GM12878 (cell line): Measurements from ENCODE around the gene SLX4IP.

Experiments
- GABPA ChIP-seq: IDR thresholded peaks from 2 replicates; pipeline ENCODE4 v1.6.1; 2014; ENCODE audit warnings: antibody characterized with exemption, low read depth, mild to moderate bottlenecking, inconsistent platforms
- SIN3A ChIP-seq: IDR thresholded peaks from 2 replicates; pipeline ENCODE4 v1.6.1; 2012; ENCODE audit warnings: low read depth, low read length, improper control_type of control experiment
- SRF ChIP-seq, 2 experiments: IDR thresholded peaks; 2 replicates each; pipeline ENCODE4 v1.6.1; 2011; ENCODE audit warnings: low read depth in 2 of 2, low read length in 2 of 2, mild to moderate bottlenecking in 1 of 2, moderate library complexity in 1 of 2
- TF ChIP-seq, protein P1 (sequence below), 3 experiments: IDR thresholded peaks in 2 of 3; conservative IDR thresholded peaks in 1 of 3; 2 replicates each; pipeline ENCODE4 v1.5.1; 2011; ENCODE audit warnings: low read depth in 3 of 3, low read length in 3 of 3, mild to moderate bottlenecking in 3 of 3, control low read depth in 2 of 3, moderate library complexity in 2 of 3, inconsistent platforms in 1 of 3, mixed read lengths in 1 of 3; ENCODE audit not compliant: control insufficient read depth in 2 of 3, insufficient read depth in 1 of 3; ENCODE audit errors: extremely low read depth in 1 of 3
- TF ChIP-seq, protein P2 (sequence below): IDR thresholded peaks from 2 replicates; pipeline ENCODE4 v1.6.1; 2011; ENCODE audit warnings: low read depth, mild to moderate bottlenecking, low read length, moderate library complexity, borderline replicate concordance; ENCODE audit errors: extremely low read depth

DNA sequence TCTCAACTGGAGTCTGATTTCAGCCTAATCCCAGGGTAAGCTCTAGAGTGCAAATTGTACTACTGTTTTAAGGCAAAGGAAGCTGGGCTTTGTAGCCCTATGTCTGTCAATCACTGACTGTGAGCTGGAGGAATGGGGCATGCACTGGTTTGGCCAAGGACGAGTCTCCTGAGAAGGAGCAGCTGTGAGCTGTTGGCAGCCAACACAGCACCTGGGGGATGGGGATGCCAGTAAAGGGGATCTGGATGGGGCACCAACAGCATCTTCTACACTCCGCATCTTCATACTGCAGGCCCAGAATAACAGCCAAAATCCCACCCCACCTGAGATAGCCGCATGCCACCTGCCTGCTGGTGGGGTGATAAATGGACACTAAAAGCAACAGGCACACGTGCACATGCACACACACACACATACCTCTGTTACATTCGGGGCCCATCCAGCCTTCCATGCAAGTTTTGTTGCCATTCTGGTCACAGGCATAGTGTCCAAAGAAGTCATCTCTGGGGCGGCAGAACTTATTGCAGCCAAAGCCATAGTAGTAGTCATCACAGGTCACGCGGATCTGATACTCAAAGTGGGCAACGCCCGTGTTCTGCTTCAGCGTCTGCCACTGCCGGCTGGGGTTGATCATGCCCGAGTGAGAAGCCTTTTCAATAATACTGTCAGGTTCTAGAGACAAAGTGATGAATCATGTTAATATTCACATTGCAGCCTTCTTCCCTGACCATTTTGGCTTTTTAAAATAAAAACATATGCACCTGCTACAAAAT lies 223.1 kb downstream of the SLX4IP start:
- TF ChIP-seq, protein P1, sequence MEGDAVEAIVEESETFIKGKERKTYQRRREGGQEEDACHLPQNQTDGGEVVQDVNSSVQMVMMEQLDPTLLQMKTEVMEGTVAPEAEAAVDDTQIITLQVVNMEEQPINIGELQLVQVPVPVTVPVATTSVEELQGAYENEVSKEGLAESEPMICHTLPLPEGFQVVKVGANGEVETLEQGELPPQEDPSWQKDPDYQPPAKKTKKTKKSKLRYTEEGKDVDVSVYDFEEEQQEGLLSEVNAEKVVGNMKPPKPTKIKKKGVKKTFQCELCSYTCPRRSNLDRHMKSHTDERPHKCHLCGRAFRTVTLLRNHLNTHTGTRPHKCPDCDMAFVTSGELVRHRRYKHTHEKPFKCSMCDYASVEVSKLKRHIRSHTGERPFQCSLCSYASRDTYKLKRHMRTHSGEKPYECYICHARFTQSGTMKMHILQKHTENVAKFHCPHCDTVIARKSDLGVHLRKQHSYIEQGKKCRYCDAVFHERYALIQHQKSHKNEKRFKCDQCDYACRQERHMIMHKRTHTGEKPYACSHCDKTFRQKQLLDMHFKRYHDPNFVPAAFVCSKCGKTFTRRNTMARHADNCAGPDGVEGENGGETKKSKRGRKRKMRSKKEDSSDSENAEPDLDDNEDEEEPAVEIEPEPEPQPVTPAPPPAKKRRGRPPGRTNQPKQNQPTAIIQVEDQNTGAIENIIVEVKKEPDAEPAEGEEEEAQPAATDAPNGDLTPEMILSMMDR (IDR thresholded peaks at IDR 0.05 in 2 of 3, conservative IDR thresholded peaks at IDR 0.05 in 1 of 3; ENCODE audit: control insufficient read depth in 2 of 3, extremely low read depth in 1 of 3, insufficient read depth in 1 of 3, low read depth in 3 of 3, low read length in 3 of 3): no peak
- TF ChIP-seq SRF (IDR thresholded peaks at IDR 0.05; ENCODE audit: low read depth in 2 of 2, low read length in 2 of 2) (no peak), GABPA (no peak), SIN3A (no peak)
- TF ChIP-seq, protein P2, sequence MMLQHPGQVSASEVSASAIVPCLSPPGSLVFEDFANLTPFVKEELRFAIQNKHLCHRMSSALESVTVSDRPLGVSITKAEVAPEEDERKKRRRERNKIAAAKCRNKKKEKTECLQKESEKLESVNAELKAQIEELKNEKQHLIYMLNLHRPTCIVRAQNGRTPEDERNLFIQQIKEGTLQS: no peak
